GM18858 (cell line): Measurements from ENCODE around the gene DIPK1B.
"Not testable (repeated sequence)": the region's sequence is repeated elsewhere in the genome, so short reads cannot be mapped to it uniquely, and the experiment has no call there.

Experiments
- ATAC-seq: cut with Tn5 transposase; IDR thresholded peaks from one replicate; pipeline ENCODE4 v1.9.1; 2021; ENCODE audit not compliant: unreplicated experiment

DIPK1B gene

DNA sequence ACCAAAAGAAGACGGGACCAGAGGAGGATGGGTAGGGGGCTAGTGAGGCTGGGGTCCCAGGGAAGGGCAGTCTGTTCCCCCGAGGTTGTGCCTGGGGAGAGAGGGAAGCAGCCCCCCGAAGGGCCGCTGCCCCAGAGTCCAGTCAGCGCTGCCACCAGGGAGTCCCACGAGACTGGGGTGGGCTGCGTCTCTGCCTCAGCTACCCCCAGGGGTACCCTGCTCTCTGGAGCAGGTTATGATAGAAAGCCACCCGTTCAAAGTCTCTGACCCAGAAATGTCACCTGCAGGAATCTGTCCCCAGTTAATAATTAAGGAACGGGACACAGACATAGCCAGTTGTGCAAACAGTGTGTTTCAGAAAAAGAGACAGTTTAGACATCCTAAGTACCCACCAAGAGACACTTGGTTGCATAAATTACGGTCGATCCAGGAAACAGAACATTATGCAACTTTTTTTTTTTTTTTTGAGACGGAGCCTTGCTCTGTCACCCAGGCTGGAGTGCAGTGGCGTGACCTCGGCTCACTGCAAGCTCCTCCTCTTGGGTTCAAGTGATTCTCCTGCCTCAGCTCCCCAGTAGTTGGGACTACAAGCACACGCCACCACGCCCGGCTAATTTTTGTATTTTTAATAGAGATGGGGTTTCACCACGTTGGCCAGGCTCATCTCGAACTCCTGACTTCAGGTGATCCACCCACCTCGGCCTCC, 14.4 kb upstream of the DIPK1B start:
- ATAC-seq: no peak

DNA sequence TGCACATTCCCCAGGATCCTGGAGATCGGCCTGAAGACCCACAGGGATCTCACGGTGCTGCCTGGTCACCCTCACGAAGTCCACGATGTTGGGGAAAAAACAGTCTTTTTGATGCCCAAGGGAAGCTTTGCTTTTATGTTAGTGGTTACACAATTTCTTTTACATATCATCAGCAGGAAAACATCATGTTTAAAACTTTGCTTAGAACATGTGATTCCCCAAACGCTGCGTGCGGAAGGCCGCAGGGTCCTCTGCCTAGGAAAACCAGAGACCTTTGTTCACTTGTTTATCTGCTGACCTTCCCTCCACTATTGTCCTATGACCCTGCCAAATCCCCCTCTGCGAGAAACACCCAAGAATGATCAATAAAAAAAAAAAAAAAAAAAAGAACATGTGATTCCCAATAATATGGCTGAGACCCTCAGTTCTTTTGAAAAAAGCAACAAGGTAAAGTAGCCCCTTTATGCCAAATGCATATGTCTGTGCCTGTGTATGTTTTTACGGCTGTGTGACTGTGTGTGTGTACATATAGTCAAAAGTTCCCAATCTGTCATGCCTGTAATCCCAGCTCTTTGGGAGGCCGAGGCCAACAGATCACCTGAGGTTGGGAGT, 13.6 kb upstream of the DIPK1B start:
- no peak for ATAC-seq

DNA sequence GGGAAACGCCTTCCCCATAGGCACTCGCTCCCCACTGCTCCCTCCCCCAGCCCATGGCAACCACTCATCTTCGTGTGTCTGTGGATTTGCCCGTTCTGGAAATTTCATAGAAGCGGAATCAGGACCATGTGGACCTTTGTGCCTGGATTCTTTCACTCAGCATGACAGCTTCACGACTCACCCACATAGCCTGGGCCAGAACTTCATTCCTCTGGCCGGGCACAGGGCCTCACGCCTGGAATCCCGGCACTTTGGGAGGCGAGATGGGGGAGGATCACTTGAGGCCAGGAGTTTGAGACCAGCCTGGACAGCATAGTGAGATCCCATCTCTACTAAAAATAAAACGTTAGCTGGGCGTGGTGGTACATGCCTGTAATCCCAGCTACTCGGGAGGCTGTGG, 12.1 kb upstream of the DIPK1B start:
- ATAC-seq: no peak

DNA sequence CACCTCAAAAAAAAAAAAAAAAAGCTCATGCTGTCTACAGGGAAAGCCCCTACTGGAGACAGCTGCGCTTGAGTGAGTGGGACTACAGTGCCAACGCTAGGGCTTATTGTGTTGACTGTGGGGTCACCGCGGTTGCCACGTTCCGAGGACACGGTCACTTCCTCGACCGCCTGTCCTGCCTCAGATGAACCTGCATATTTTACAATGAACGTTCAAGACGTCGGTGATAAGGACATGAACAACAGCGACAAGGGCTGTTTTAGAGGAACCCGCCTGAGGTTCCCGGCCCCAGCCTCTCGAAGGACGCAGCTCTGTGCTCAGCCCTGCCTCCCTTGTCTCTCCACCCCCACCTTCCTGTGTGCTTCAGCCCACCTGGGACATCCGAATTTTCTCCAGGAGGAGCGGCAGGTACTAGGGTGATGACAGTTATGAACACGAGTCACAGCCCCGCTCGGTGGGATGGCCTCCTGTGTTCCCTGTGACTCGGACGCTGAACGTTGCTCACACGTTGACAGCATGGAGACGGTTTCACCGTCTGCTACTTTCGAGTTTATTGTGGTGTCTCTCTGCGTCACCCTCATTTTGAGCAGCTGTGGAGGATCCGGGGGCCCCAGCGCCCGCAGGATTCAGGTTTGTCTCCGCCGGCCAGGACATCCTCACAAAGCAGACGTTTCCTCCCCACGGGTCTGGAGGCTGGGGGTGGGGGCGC, 11.3 kb upstream of the DIPK1B start:
- ATAC-seq: no peak

DNA sequence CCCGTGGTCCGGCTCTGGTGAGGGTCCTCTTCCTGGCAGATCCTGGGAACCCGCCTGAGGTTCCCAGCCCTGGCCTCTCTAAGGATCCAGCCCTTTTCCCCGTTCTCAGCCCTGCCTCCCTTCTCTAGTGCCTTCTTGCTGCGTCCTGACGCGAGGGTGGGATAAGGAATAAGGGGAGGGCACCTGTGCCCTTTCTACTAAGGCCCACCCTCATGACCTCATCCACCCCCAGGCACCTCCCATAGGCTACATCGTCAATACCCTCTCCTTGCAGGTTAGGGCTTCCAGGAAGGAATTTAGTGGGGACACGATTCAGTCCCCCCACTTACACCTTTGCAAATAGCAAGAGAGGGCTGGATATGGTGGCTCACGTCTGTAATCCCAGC, 10.7 kb upstream of the DIPK1B start:
- ATAC-seq: no peak

DNA sequence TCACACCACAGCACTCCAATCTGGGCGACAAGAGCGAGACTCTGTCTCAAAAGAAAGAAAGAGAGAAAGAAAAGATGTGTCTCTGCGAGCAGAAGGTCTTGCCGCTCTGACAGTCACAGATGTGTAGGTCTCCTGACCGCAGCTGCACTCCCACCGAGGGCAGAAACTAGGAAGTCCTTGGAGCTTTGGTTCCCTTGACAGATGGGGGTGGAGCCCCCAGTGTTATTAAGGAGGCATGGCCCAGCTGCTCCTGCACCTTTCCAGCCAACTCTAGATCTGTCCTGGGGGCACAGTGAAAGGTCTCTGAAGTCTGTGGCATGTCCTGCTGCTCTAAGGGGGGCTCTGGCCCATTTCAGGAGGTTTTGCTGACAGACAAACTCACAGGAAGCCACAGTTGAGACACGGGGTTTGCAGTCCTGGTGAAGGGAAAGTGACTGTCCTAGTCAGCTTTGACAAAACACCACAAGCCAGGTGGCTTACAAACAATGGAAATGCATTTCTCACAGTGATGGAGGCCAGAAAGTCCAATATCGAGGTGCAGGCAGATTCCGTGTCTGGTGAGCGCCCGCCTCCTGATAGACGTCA, 9.0 kb upstream of the DIPK1B start:
- no peak for ATAC-seq

DNA sequence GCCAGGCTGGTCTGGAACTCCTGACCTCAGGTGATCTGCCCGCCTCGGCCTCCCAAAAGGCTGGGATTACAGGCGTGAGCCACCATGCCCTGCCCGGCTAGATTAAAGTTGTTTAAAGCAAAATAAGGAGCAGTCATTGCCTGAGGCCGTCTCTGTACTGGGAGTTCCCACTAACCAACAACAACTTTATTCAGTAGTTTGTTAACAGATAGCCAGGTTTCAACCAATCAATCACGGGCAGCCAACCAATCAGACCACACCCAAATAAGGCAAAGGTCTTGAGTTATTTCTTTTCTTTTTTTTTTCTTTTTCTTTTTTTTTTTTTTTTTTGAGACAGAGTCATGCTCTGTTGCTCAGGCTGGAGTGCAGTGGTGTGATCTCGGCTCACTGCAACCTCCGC, 7.6 kb upstream of the DIPK1B start:
- not testable (repeated sequence) for ATAC-seq

DNA sequence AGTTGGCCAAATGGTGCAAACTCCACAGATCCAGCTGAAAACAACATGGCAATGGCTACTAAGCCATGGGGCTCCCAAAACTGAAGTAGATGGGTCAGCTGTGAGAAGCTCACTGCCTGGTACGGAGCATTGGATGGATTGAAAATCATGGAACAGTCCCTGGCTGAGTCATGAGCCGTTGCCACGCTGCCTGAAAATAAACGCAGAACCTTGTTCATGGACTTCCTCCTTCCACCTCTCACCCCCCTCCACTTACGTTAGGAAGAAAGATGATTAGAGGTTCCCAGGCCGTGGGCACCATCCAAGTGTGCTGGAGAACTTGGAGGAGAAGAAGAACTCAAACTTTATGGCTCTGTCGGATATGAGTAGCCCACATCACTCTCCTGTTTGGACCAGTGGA, 6.8 kb upstream of the DIPK1B start:
- ATAC-seq: no peak

DNA sequence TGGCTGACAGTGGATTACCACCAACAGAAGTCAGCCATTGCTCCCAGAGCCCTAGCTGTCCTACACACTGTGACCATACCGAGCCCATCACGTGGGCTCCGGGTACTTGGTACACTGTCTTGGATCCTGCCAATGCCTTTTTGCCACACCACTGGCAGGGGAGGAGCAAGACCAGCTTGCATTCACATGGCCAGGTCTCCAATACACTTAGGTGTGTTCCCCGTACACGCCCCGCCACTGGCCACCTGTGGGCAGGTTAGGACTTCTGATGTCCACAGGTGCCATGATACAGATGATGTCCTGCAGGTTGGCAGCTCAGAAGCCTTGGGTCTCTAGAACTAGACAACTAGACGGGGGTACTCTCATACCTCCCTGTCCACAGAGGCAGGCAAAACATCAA, 5.4 kb upstream of the DIPK1B start:
- ATAC-seq: no peak

DNA sequence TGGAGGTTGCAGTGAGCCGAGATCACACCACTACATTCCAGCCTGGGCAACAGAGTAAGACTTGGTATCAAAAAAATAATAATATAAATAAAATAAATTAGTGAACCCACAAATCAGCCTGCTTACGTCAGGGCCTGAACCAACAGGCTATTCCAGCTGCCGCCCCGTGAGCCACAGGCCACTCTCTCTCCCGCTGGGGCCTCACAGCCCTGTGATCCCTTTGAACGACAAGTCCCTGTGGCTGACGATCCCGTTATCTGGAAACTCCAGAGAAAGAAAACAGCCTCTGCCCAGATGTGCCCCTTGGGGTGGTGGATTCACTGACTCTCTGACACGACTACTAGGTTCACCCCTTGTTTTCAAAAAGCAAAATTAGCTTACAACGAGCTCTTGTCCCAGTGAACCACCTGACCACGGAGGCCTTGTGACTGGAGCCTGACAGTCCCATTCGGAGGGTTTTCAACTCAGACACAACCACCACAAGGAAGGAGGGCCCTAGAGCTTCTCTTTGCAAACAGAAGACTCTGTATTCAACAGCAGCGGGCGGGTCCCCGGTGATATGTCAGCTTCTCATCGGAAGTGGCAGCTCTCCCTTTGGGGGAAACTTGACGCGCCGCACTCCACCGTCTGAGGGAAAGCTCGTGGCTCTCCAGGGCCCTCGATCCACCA, 4.4 kb upstream of the DIPK1B start:
- no peak for ATAC-seq

DNA sequence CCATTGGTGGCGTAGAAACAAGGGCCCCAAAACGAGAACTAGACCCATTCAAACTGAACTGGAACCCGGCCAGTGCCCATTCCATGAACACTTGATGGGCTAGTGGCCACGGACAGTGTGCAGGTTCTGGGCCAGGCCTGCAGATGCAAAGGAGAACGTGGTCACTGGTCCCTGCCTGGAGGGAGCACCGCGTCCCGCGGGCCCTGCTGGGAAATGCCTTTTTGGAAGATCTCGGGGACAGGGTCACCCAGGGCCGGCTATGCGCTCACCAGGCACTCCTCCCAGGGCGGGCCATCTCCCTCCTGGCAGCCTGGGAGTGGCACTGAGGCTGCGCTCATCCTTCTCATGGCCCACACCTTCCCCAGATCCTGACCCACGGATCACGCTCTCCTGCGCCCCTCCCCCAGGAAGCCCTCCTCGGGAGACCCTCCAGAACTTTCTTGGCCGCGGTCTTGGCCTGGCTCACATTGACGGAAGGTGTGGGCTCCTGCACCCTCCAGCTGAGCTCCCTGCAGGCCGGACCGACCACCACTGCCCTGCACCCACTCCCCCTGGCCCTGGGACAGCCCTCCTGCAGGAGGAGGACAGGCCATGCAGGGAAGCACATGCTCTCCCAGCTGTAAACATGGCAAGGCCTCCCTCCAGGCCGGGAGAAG, 2.8 kb upstream of the DIPK1B start:
- ATAC-seq: no peak

DNA sequence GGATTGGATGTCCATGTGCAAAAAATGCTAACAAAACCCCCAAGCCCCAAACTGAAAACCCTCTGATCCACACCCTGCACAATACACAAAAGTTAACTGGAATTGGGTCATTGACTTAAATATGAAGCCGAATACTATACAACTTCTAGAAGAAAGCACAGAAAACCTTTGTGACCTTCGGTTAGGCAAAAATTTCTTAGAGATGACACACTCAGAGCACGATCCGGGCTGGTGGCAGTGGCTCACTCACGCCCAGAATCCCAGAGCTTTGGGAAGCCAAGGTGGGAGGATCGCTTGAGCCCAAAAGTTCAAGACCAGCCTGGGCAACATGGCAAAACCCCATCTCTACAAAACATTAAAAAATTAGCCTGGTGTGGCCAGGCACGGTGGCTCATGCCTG, 1.8 kb upstream of the DIPK1B start:
- ATAC-seq: no peak

DNA sequence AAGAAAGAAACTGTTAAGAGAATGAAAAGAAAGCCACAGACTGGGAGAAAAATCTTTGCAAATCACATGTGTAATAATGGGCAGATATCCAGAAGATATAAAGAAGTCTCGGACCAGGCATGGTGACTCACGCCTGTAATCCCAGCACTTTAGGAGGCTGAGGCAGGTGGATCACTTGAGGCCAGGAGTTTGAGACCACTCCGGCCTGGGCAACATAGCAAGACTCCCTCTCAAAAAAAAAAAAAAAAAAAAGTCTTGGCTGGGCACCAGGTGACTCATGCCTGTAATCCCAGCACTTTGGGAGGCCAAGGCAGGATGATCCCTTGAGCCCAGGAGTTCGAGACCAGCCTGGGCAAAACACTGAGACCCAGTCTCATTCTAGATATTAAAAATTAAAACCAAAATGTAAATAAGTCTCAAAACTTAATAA, 1.1 kb upstream of the DIPK1B start:
- ATAC-seq: not testable (repeated sequence)

DNA sequence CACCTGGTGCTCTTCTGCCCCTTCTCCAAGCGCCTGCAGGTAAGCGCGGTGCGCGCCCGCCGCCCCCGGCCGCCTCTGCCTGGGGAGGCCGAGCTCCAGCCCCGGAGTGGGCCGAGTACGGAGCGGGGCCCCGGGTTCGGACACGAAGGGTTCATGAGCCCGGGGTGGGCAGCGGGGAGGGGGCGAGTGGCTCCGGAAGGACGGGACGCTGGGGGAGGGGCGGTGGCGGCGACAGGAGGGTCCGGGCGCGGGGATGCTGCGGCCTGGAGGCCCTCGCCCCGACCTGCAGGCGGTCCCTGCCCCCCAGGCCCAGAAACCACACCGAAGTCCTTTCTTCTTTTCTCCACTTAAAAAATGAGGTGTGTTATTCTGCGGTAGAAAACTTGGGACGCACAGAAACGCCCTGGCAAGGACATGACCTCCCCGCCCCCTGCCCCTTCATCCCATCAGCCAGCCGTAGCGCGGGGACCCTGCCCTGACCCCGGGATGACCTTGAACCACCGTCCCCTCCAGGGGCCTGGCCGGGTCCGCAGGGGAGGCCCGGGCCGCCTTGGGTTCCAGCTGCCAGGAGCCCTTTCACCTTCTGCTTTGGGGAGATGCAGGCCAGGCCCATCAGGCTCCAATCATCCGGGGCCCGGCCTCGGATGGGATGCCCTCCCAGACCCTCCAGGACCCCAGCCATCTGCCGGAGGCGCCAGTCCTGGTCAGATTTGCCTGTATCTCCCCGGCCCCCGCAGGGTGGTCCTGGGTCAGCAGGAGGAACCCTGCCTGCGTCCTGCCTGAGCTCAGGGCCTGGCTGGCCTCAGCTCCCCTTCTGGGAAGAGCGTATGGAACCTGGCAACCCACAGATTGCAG, 545 bp downstream of the DIPK1B start:
- ATAC-seq: no peak

DNA sequence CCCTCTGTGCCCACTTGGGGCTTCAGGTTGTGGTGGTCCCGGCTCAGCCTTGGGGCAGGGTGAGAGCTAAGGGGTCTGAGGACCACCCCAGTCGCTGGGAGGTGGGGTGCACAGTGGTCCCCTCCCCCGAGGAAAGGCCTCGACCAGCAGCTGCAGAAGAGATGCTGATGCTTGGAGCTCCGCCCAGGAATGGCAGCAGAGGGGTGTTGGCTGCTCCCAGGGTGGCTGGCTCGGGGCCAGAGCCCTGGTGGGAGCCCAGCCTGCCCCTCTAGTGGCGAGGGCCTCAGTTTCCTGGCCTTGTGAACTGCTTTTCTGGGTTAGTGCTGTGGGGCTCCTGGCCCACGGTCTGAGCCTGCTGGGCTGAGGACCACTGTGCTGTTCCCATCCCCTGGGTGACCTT, 1.2 kb downstream of the DIPK1B start:
- no peak for ATAC-seq

DNA sequence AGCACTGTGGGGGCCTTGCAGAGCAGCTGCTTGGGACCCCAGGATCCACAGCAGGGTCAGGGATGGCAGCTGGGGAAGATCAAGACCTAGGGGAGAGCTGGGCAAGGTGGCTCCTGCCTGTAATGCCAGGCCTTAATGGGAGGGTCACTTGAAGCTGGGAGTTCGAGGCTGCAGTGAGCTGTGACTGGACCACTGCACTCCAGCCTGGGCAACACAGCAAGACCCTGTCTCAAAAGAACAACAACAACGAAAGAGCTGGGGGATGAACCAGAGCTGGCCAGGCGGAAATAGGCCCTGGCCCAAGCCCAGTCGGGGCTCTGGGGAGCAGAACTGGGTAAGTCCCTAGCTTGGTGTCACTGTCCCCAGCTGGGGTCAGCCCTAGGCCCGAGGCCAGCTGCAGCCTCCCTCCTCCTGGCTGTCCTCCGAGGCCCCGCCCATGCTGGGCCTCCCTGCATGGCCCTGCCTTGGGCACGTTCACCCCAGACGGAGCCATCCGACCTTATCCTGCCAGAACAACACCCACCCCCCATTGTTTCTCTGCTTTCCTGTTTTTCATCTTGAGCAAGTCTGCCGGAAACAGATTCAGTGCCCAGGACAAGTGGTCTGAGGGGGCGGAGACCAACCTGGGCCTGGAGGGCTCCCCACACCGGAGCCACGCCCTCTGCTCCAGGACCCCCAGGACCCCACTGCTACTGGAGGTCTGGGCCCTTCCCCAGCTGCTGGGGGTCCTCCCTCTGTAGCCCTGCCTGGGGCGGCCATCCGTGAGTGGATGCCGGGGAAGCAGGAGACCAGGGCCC, 1.9 kb downstream of the DIPK1B start:
- no peak for ATAC-seq

DNA sequence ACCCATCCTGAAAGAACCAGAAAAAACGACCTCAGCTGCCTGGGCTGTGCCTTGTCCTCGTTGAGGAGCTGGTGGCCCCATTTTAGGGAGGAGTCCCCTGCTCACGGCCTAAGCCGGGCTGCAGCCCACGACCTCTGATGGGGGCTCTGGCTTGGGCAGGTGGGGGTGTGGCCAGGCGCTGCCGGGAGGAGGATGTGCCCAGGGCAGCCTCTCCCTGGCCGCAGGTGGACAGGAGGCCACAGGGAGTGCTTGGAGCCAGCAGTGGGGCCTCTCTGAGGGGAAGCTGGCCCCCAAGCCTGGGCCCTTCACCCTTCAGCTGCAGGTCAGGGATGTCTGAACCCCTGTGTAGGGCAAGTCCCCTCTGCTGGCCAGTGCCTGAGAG, 2.5 kb downstream of the DIPK1B start:
- ATAC-seq: no peak

DNA sequence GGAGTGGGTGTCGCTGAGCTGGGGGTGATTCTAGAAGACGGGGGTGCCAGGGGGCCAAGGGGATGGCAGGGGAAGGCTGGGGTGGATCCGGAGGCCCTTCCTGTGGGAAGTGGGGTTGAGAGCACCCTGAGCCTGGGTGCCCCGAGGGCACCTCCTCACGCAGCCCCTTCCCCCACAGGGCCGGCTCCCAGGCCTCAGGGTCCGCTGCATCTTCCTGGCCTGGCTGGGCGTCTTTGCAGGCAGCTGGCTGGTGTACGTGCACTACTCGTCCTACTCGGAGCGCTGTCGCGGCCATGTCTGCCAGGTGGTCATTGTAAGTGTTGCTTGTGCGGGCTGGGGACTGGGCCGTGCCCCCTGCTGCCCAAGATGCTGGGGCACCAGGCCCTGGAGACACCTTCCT, 5.0 kb downstream of the DIPK1B start:
- no peak for ATAC-seq
